T-helper 1 cell treated with Interleukin-12 subunit alpha and Interleukin-12 subunit beta and Interleukin-4 antibody, amounts not matched to agents 30 ng/mL and 1 ng/mL, for 36 hours (primary cell): ENCODE measurements around the gene VARS2. TPM values are rescaled to one million over a fixed set of nuclear protein-coding genes. Genes with fewer than 3 reads are reported as not detected.
"Not testable (repeated sequence)": the region's sequence is repeated elsewhere in the genome, so short reads cannot be mapped to it uniquely, and the experiment has no call there.

Experiments used
- intact Hi-C: fragments of 100-400 bp; cut with micrococcal nuclease; formaldehyde crosslinking; loops from one replicate; pipeline ENCODE4 v1.15.1; 2024
- total RNA-seq: library from RNA; stranded (reverse); gene quantifications from 2 replicates; pipeline ENCODE4 v1.2.3, GENCODE V29; 2022

VARS2 gene
- total RNA-seq = 39.2 and 47.2 TPM in 2 replicates

DNA sequence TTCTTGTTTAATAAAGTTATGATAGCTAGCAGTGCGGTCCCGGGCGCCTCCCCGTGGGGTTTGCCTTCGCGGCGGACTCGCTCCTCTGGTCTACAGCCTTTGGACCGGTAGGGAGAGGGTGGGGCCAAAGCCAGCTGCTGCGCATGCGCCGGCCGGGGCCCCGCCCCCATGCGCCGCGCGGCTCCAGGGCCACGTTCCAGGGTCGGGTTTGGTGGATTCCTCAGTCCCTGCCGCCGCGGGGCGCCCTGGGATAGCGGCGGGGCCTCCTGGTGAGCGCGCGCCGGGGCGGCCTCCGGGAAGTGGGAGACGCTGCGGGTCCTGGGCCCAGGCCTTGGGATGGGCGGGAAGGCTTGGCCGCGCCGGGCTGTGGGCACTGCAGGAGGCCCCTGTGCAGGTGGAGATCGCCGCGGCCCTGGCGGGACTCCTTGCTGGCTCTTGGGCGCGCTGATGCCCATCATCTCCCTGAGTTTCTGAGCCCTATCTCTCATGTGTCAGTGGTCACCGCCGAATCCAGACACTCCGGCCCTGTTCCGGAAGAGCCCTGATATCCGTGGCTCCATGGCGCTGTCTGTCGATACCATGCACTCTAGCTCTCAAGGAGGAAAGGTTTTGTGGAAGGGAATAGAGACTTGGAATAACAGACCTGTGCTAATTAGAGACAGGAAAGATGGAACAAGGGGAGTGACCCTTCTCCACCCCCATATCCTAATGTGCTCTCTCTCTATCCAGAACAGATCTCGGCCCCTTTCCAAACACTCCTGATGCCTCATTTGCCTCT, at the start of gene VARS2:
VARS2 (plus strand) TSS at position 163 of the 778 bp plus-strand sequence; CDS start at position 762, 599 bp downstream.
- intact Hi-C loops = loop anchor here (1.0 to 2.0 kb wide), 3 partner anchors 29 to 245 kb away; partner anchors contain the start of genes DDR1 and TCF19

DNA sequence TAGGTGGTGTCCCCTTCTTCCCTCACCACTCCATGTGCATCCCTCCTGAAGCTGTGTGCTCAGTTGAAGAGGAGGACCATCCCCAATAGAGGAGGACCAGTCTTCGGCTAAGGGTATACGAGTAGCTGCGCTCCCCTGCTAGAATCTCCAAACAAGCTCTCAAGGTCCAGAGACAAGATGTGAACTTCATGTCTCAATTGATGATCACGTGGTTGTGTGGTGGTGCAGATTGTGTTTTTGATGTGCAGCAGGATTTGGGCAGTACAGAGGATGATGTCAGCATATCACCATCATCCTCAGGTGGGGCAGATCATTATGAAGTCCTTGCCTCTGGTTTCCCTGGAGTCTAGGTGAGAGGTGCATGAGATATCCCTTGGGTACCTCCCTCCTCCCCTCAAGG, 49.7 kb upstream of the VARS2 start:
- intact Hi-C loops = no loop called here

GRCh38 chr6:30869241-30869749, 44.7 kb upstream of the VARS2 start:
- intact Hi-C loops = not testable (repeated sequence)

GRCh38 chr6:30870546-30870945, 43.5 kb upstream of the VARS2 start:
- intact Hi-C loops = loop anchor here (10.0 kb wide), 1 partner anchor 386 kb away; the partner anchor contains the start of gene HLA-E

DNA sequence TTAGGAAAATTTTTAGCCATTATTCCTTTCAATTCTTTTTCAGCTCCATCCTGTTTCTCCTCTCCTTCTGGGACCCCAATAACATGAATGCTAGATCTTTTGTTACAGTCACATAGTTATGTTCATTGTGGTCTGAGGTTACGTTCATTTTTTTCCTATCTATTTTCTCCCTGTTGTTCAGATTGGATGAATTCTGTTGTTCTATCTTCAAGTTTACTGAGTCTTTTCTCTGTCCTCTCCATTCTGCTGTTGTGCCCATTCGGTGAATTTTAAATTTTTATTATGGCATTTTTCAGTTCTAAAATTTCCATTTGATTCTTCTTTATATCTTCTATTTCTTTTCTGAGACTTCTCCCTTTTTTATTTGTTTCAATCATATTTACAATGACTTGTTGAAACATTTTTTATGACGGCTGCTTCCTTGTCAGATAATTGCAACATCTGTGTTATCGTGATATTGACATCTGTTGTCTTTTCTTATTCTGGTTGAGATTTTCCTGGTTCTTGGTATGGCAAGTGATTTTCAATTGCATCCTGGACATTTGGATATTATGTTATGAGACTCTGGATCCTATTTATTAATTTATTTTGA, 42.4 kb upstream of the VARS2 start:
- intact Hi-C loops = loop anchor here (10.0 kb wide), 1 partner anchor 387 kb away; the partner anchor contains the start of gene HLA-E

DNA sequence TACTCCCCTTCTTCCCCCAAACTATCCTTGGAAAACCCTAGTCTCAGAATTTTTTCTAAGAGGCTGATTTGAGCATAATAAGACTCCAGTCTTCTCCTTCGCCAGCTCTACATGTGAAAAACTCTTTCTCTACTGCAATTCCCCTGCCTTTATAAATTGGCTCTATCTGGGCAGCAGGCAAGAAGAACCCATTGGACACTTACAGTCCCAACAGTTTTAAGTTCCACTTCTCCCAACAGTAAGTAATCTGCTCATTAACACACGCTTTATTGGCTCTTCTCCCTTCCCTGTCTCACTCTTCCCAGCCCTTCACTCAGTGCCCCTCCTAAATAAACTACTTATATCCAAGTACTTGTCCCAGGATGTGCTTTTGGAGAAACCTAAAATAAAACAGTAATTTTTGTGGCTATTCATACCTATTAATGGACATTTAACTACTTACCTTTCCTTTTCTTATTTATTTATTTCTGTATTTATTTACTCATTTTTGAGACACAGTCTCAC, 40.8 kb upstream of the VARS2 start:
- intact Hi-C loops = loop anchor here (10.0 kb wide), 1 partner anchor 388 kb away; the partner anchor contains the start of gene HLA-E

GRCh38 chr6:30873795-30874194, 40.2 kb upstream of the VARS2 start:
- intact Hi-C loops = loop anchor here (10.0 kb wide), 1 partner anchor 389 kb away; the partner anchor contains the start of gene HLA-E

DNA sequence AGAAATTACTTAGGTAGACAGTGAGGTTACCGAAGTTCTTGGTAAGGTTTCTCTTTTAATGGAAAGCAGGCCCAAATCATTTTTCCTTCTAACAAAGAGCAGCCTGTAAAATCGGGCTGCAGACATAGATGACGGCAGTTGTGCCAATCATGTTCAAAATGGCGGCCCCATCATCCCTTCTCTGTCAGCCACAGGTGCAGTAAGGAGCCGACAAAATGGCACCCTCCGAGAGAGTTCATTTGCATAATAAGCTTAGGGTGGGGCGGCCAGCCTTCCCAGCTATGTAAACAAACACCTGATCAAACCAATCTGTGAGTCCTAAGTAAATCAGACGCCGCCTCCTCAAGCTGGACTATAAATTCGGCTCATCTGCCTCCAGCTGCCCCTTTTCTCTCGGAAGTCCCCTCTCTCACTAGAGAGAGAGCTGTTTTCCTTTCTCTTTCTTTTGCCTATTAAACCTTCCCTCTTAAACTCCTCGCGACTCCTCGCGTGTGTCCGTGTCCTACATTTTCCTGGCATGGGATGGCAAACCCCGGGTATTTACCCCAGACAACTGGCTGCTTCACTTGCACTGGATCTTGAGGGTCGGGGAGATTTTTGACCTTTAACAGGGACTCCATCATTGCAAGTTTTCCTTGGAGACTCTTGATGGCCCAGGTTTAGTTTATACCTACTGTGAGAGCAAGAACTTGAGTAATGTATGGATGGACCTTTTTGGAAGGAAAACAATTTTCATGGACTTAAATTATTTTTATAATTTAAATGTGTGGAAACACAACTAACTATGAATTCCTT, 38.6 kb upstream of the VARS2 start:
- intact Hi-C loops = loop anchor here (10.0 kb wide), 1 partner anchor 391 kb away; the partner anchor contains the start of gene HLA-E

- intact Hi-C loops = loop anchor here (10.0 kb wide), 1 partner anchor 391 kb away; the partner anchor contains the start of gene HLA-E
Measured at GRCh38 chr6:30876039-30876730, 37.9 kb upstream of the VARS2 start.

- intact Hi-C loops = loop anchor here (1.0 to 10.0 kb wide), 6 partner anchors 49 to 393 kb away; partner anchors contain the start of genes HLA-E and IER3
Measured at GRCh38 chr6:30877419-30878262, 36.4 kb upstream of the VARS2 start.

GRCh38 chr6:30879684-30880427, 34.2 kb upstream of the VARS2 start:
- intact Hi-C loops = loop anchor here (10.0 kb wide), 1 partner anchor 395 kb away; the partner anchor contains the start of gene HLA-E

DNA sequence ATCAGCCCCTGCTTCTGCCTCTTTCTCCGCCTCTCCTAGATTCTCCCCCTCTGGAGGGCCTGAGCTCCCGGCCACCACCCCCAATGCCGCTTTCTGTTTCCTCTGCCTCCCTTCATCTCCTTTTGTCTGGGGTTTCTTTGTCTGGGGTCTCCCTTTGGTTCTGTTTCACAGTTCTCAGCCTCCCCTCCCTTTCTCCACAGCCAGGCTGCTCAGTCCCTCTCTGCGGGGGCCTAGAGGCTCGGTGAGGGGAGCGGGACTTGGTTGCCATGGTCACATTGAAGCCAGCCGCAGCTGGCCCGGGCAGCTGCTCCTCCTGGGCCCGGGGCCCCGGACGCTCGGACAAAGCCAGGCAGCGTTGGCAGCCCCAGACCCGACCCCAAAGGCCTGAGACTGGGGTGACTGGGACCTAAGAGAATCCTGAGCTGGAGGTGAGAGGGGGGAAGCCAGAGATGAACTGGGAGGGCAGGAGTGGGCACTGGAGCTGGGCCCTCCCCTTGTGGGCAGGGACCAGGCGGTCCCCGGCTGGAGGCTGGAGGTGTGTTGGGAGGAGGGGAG, 33.3 kb upstream of the VARS2 start:
- intact Hi-C loops = no loop called here

- intact Hi-C loops = no loop called here
Measured at GRCh38 chr6:30881392-30882203, 32.4 kb upstream of the VARS2 start.

DNA sequence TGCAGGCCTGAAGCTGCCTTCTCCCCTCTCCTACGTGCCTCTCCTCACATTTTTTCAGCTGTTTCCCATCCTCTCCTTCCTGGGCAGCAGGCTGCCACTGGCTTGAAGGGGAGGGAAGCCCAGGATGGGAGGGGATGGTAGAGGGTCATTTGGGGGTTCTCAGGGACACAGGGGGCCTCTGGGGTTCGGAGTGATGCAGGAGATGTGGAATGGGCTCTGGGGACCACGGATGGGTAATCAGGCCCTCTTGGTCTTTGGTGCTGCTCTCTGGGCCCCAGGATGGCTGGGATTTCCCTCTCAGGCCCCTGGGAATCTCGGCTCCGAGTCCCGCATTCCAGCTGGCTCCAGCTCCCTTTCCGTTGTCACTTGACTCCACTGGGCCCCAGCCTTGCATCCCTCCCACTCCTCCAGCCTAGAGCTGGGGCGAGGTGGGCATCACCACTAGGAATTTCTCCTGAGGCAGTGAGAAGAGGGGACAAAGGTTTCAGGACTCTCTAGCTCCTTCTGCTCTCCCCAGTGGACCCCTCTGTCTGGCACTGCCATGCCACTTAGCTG, 31.8 kb upstream of the VARS2 start:
- intact Hi-C loops = no loop called here

GRCh38 chr6:30882759-30883684, 31.0 kb upstream of the VARS2 start:
- intact Hi-C loops = no loop called here
